Measurements from ENCODE around the gene TMEM121. TPM values are rescaled to one million over a fixed set of nuclear protein-coding genes. Genes with fewer than 3 reads are reported as not detected.
"Not testable (repeated sequence)": the region's sequence is repeated elsewhere in the genome, so short reads cannot be mapped to it uniquely, and the experiment has no call there.

Gene TMEM121
- total RNA-seq, 1 donor from 2014 or later: 4.0 TPM

DNA sequence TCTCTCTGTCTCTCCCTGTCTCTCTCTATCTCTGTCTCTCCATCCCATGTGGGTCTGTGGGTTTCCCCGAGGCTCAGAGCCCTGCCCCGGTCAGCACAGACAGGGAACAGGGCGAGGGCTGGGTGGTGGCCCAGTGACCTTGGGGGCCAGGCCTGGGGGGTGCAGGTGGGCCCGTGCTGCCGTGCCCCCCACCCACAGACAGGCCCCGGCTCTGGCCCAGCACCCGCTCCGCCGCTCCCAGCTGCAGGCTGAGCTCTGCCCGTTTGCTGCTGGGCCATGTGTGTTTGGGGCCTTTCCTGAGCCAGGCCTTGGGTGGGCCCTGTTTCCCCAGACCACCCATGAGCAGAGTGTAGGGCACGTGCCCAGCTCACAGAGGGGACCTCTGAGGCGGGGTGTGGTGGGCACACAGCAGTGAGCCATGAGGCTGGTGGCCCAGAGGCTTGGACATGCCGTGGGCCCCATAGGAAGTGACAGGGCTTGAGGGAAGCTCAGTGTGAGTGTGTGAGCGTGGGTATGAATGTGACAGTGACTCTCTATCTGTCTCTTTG, 51.0 kb downstream of the TMEM121 start:
- Histone ChIP-seq H3K4me2 (ENCODE audit: low read length) (no peak overlapping the region), H2AFZ (ENCODE audit: low read depth, low read length) (no peak overlapping the region), H3K27me3 (ENCODE audit: insufficient read depth, low read length) (no peaks in the 10 kb centered on the region), H3K79me2 (ENCODE audit: insufficient read depth, low read length) (no peaks in the 10 kb centered on the region), H3K4me1 (ENCODE audit: insufficient read depth, low read length) (no peaks in the 10 kb centered on the region), H3K27ac (ENCODE audit: low read depth, low read length) (no peak overlapping the region), H3K36me3 (ENCODE audit: insufficient read depth, low read length) (no peaks in the 10 kb centered on the region), H4K20me1 (ENCODE audit: insufficient read depth, low read length) (no peaks in the 10 kb centered on the region), H3K9me3 (ENCODE audit: insufficient read depth, low read depth, low read length) (no peaks in the 10 kb centered on the region), H3K9ac (ENCODE audit: low read length) (no peak overlapping the region), H3K4me3 (ENCODE audit: insufficient read depth, low read depth, low read length) (no peak overlapping the region)
- TF ChIP-seq, protein P1, sequence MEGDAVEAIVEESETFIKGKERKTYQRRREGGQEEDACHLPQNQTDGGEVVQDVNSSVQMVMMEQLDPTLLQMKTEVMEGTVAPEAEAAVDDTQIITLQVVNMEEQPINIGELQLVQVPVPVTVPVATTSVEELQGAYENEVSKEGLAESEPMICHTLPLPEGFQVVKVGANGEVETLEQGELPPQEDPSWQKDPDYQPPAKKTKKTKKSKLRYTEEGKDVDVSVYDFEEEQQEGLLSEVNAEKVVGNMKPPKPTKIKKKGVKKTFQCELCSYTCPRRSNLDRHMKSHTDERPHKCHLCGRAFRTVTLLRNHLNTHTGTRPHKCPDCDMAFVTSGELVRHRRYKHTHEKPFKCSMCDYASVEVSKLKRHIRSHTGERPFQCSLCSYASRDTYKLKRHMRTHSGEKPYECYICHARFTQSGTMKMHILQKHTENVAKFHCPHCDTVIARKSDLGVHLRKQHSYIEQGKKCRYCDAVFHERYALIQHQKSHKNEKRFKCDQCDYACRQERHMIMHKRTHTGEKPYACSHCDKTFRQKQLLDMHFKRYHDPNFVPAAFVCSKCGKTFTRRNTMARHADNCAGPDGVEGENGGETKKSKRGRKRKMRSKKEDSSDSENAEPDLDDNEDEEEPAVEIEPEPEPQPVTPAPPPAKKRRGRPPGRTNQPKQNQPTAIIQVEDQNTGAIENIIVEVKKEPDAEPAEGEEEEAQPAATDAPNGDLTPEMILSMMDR (IDR thresholded peaks at IDR 0.05; ENCODE audit: insufficient read depth, low read depth, low read length): no peak
- no peak for TF ChIP-seq EZH2 (IDR thresholded peaks at IDR 0.05; ENCODE audit: insufficient read depth, low read length)
- DNase-seq (ENCODE audit: low read depth): no peak
- H3K36me3 Mint-ChIP-seq (ENCODE audit: low read depth, unreplicated experiment): no peaks in the 10 kb centered on the region
- no peak for FAIRE-seq
- H3K9me3 Mint-ChIP-seq (ENCODE audit: unreplicated experiment): peaks cover 33% of the 10 kb centered on the region
- no peak overlapping the region for H3K27ac Mint-ChIP-seq (ENCODE audit: unreplicated experiment)
- no peaks in the 10 kb centered on the region for H3K4me1 Mint-ChIP-seq (ENCODE audit: low read depth, unreplicated experiment)
- H3K4me3 Mint-ChIP-seq (ENCODE audit: unreplicated experiment): peak overlapping the region; percentile 12
- H3K27me3 Mint-ChIP-seq (ENCODE audit: low read depth, unreplicated experiment): no peaks in the 10 kb centered on the region

- H3K27ac Mint-ChIP-seq (ENCODE audit: unreplicated experiment): peak overlapping the region; percentile 70
- H3K9me3 ChIP-seq (ENCODE audit: insufficient read depth, low read depth, low read length): peaks cover 5% of the 10 kb centered on the region
- FAIRE-seq (no peak), DNase-seq (ENCODE audit: low read depth) (no peak)
- peaks cover 37% of the 10 kb centered on the region for H3K9me3 Mint-ChIP-seq (ENCODE audit: unreplicated experiment)
- H3K27ac ChIP-seq (ENCODE audit: low read depth, low read length): no peak overlapping the region
- no peaks in the 10 kb centered on the region for H3K4me1 ChIP-seq (ENCODE audit: insufficient read depth, low read length)
- no peaks in the 10 kb centered on the region for H3K27me3 Mint-ChIP-seq (ENCODE audit: low read depth, unreplicated experiment)
- H3K4me3 Mint-ChIP-seq (ENCODE audit: unreplicated experiment): no peak overlapping the region
- H3K27me3 ChIP-seq (ENCODE audit: insufficient read depth, low read length): no peaks in the 10 kb centered on the region
- H3K36me3 Mint-ChIP-seq (ENCODE audit: low read depth, unreplicated experiment): peaks cover 3% of the 10 kb centered on the region
- no peak overlapping the region for H3K4me2 ChIP-seq (ENCODE audit: low read length)
- no peak overlapping the region for H3K4me3 ChIP-seq (ENCODE audit: insufficient read depth, low read depth, low read length)
- no peaks in the 10 kb centered on the region for H3K79me2 ChIP-seq (ENCODE audit: insufficient read depth, low read length)
- no peak for TF ChIP-seq EZH2 (IDR thresholded peaks at IDR 0.05; ENCODE audit: insufficient read depth, low read length)
- TF ChIP-seq, protein P1 (IDR thresholded peaks at IDR 0.05; ENCODE audit: insufficient read depth, low read depth, low read length): no peak
- H2AFZ ChIP-seq (ENCODE audit: low read depth, low read length): no peak overlapping the region
- H4K20me1 ChIP-seq (ENCODE audit: insufficient read depth, low read length): no peaks in the 10 kb centered on the region
- no peak overlapping the region for H3K9ac ChIP-seq (ENCODE audit: low read length)
- no peaks in the 10 kb centered on the region for H3K4me1 Mint-ChIP-seq (ENCODE audit: low read depth, unreplicated experiment)
- H3K36me3 ChIP-seq (ENCODE audit: insufficient read depth, low read length): no peaks in the 10 kb centered on the region
These were observed 51.7 kb downstream of the TMEM121 start for GRCh38 chr14:105578070-105578469.

GRCh38 chr14:105579221-105579620, 52.8 kb downstream of the TMEM121 start:
- not testable (repeated sequence) for H3K4me1 Mint-ChIP-seq (ENCODE audit: low read depth, unreplicated experiment); H3K4me2 ChIP-seq (ENCODE audit: low read length); H3K36me3 ChIP-seq (ENCODE audit: insufficient read depth, low read length); H3K4me3 ChIP-seq (ENCODE audit: insufficient read depth, low read depth, low read length); H3K36me3 Mint-ChIP-seq (ENCODE audit: low read depth, unreplicated experiment); DNase-seq (ENCODE audit: low read depth); H2AFZ ChIP-seq (ENCODE audit: low read depth, low read length); FAIRE-seq; H3K27ac ChIP-seq (ENCODE audit: low read depth, low read length); H3K9me3 ChIP-seq (ENCODE audit: insufficient read depth, low read depth, low read length); H3K4me3 Mint-ChIP-seq (ENCODE audit: unreplicated experiment); H4K20me1 ChIP-seq (ENCODE audit: insufficient read depth, low read length); H3K27me3 Mint-ChIP-seq (ENCODE audit: low read depth, unreplicated experiment); H3K79me2 ChIP-seq (ENCODE audit: insufficient read depth, low read length); H3K27me3 ChIP-seq (ENCODE audit: insufficient read depth, low read length); H3K4me1 ChIP-seq (ENCODE audit: insufficient read depth, low read length); H3K27ac Mint-ChIP-seq (ENCODE audit: unreplicated experiment); H3K9ac ChIP-seq (ENCODE audit: low read length)
- H3K9me3 Mint-ChIP-seq (ENCODE audit: unreplicated experiment): peaks cover 31% of the 10 kb centered on the region

Other genes with a start within 250 kb of the TMEM121 start
- 20.5 and 21.5 TPM in 2 replicates for gene BRF1, start 225.6 kb upstream of the TMEM121 start, total RNA-seq
- gene PACS2, start 211.8 kb upstream of the TMEM121 start, total RNA-seq: 49.7 and 51.0 TPM in 2 replicates
- 1.2 and 2.5 TPM in 2 replicates for gene TEX22, start 128.0 kb upstream of the TMEM121 start, total RNA-seq
- 93.7 and 111 TPM in 2 replicates for gene MTA1, start 106.8 kb upstream of the TMEM121 start, total RNA-seq
- gene CRIP2, start 51.8 kb upstream of the TMEM121 start, total RNA-seq: 56.0 and 71.8 TPM in 2 replicates
- gene CRIP1, start 39.7 kb upstream of the TMEM121 start, total RNA-seq: 21.3 and 29.5 TPM in 2 replicates
- gene TEDC1, start 35.3 kb upstream of the TMEM121 start, total RNA-seq: 4.0 and 5.5 TPM in 2 replicates